GM18870 (cell line): ENCODE results near the gene SLX9.

Experiments used
- ATAC-seq: cut with Tn5 transposase; IDR thresholded peaks from one replicate; pipeline ENCODE4 v1.9.1; 2021; ENCODE audit warnings: moderate library complexity; ENCODE audit not compliant: unreplicated experiment

SLX9 gene

DNA sequence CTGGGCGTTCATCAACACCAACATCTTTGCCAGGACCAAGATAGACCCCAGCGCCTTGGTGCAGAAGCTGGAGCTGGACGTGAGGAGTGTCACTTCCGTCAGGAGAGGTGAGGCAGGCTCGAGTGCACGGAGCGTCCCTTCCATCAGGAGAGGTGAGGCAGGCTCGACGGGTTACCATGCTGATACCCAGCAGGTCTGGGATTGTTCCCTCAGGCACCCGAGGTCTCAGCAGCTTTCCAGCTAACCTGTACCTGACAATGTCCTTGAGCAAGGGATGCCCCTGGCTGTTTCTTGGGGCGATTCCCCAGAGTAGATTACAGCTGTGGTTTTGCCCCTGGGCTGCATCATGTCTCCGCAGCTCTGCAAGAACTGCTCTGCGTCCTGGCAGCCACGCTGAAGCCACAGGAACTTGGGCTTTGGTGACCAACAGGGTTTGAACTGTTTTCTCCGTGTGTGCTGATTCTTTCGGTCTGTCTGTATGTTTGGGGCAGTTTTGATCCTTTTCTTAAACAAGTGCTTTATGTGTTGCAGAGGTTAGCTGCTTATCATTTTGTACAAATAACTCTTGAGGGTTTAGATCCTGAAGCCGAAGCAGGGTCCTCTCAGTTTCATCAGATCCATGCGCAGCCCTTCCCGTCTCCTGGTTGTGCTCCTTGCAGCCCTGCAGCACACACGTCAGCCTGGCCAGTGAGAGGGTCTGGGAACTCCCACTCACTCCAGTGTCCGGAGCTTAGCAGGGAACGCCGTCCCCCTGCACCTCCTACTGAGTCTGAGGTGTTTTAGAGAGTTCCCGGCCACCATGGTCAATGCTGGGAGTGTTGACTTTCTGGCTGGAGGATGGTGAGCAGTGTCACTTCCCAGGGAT lies 4.1 kb downstream of the SLX9 start:
- ATAC-seq = no peak

DNA sequence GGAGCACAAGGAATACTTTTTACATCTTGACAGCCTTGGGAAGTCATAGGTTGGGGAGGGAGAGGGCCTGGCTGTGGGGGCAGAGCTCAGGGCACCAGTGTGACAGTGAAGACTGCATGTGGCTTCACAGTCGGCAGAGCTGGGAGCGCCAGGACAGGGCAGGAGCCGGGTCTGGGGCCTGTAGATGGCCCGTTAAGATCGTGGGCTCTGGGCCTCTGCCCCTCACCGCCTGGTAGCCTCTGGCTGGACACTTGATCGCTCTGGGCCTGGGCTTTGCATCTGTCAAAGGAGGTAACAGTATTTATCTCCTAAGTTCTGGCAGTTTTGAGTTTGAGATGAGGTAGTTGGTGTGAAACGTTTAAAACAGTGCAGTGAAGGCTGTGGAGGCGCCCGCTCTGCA lies 4.8 kb downstream of the SLX9 start:
- ATAC-seq = no peak

- ATAC-seq = no peak
Measured at GRCh38 chr21:44946254-44947041, 6.6 kb downstream of the SLX9 start.

DNA sequence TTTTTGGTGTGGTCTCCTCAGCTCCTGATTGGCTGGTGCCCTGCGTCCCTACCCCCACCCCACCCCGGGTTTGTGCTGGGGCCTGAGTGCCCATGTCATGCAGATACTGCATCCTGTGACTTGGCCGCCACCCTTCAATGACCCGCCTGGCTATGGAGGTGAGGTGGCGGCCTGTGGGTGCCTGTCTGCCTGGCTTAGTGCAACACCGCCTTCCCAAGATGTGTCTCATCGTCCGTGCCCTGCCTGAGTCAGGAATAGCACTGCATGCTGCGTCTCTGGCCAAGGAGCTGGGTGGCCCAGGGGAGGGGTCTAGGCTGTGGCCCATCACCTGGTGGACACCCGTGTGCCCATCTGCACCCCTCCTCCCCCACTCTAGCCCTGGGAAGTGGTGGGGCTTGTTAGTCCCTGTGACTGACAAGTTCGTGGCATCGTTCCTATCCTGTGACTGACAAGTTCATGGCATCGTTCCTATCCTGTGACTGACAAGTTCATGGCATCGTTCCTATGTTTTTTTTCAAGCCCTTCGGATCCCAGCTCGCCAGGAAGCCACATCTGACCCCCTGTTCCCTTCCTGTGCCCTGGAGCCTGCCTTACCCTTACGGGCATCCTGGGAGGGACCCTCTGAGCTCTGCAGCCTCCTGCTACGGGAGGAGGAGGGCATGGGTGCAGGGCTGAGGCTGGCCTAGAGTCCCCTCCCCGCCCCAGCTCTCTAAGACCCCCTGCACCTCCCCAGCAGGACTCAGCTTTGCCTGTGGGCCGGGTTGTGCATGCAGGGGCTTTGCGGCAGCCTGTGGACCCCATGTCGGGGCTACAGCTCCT lies 7.5 kb downstream of the SLX9 start:
- no peak for ATAC-seq

DNA sequence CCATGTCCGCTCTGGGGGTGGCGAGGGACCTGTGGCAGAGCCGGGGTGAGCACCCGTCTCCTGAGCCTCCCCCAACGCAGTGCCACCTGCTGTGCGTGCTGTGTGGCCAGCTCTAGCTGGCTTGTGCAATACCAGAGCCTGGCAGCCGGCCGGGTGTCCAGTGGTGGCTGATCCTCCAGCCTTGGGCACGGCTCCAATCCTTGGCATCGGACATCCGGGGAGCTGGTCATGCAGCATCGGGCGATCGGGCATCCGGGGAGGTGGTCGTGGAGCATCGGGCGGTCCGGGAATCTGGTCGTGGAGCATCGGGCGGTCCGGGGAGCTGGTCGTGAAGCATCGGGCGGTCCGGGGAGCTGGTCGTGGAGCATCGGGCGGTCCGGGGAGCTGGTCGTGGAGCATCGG lies 8.1 kb downstream of the SLX9 start:
- ATAC-seq = no peak

- ATAC-seq = no peak
Measured at GRCh38 chr21:44948426-44949120, 8.7 kb downstream of the SLX9 start.

- no peak for ATAC-seq
Measured at GRCh38 chr21:44949161-44949778, 9.4 kb downstream of the SLX9 start.

GRCh38 chr21:44949779-44950198 lies 10.0 kb downstream of the SLX9 start:
- no peak for ATAC-seq

DNA sequence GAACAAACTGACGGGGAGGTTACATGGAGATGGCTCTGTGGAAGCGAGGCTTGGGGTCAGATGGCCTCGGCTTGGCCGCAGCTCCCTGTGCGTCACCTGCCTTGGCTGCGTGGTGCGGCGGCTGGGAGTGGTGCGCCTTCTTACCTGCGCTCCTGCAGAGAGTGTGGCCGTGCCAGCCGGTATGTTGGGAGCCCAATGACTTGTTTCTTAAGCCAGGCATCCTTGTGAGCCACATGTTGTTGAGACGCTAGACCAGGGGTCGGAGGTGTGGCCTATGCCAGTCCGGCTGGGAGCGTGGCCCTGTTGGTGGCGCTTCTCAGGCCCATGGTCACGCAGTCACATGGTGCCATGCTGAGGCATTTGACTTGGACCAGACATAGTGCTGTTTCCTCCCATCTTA lies 10.5 kb downstream of the SLX9 start:
- no peak for ATAC-seq

DNA sequence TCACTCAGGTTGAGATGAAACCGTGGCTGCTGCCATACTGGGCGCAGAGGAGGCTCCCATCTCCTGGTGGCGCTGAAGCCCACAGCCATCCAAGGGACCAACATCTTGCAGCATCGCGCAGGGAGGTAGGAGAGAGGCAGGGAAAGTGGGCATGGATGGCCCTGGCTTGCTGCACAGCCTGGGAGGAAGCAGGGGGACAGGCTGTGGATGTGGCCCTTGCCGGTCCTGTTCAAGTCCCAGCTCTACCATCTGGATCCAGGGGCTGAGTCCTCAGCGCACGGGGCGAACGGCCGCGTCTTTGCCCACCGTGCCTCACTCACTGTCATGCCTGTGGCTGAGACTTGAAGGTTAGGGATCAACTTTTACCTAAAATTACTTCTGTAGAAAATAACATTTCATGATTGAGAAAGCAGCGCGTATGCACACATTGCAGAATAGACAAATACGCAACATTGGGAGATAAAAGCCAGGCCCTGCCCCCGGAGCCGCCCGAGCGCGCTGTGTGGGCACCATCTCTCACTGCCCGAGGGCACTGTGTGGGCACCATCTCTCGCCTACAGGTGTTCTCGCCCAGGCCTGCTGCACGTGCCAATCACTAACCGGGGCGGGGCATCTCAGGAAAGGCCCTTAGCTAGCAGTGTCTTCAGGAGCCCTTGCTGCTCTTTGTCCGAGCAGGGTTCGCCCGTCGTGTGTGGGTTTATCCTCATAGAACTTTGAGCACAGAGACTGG lies 11.5 kb downstream of the SLX9 start:
- ATAC-seq = no peak

DNA sequence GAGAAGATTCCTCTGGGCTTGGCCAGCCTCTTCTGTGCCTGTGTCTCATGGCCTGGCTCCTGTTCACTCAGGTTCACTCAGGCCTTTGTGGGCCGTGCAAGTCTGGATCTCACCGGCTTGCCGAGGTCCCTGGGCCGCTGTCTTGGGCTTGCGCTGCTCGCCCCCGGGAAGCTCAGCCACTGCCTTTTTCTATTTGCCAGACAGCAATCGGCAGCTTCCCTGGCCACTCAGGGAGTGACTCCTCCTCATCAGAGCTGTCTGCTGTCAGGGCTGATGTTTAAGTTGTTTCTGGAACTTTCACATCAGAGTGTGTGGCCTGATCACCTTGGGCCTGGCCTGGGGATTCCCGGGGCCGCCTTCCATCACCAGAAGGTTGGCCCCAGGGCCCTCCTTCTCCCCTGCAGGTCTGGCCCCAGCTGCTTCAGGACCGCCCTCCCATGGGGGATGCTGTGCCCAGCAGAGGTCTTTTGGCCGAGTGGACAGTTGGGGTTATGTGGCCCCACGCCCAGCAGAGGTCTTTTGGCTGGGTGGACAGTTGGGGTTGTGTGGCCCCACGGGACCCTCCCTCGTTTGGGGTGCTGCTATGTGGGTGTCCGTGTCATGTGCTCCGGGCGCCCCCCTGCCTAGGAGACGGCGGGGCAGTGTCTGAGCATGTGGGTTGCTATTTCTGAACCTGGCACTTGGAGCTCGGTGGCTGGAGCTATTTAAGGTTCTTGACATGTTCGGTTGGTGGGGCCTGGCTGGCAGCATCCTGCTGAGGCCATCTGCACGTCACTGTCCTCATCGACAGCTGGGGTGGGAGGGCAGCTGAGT lies 12.5 kb downstream of the SLX9 start:
- no peak for ATAC-seq

GRCh38 chr21:44952929-44953627 lies 13.2 kb downstream of the SLX9 start:
- no peak for ATAC-seq

- ATAC-seq = no peak
Measured at GRCh38 chr21:44953628-44954021, 13.8 kb downstream of the SLX9 start.

DNA sequence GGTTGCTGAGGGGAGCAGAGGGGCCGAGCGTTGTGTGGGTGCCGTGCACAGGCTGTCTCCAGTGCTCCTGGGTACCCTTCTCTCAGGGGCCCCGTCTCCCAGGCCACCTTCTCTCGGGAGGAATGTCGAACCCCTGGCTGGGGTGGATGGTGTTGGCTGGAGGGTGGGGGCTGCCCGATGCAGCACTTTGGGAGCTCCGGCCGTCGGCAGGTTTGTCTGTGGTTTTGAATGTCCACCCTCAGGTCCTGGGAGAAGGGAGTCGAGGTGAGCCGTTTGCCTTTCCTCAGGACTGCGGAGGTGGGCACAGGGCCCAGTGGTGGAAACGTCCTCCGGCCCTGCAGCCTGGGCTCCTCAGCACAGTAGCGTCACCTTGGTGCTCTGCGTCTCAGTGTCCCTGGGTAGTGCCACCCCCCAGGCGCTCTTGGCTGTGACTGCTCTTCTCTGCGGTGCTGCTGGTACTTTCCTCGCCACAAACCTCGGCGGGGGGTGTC lies 14.5 kb downstream of the SLX9 start:
- no peak for ATAC-seq

- ATAC-seq = no peak
Measured at GRCh38 chr21:44955141-44955797, 15.4 kb downstream of the SLX9 start.

GRCh38 chr21:44955798-44956175 lies 16.0 kb downstream of the SLX9 start:
- ATAC-seq = no peak

GRCh38 chr21:44956356-44957046 lies 16.7 kb downstream of the SLX9 start:
- ATAC-seq = no peak
